GM18517 (cell line): ENCODE results near the gene PPIP5K1.

Experiments
- ATAC-seq: cut with Tn5 transposase; IDR thresholded peaks from one replicate; pipeline ENCODE4 v1.9.1; 2021; ENCODE audit warnings: mild to moderate bottlenecking, moderate library complexity; ENCODE audit not compliant: unreplicated experiment

The PPIP5K1 gene

DNA sequence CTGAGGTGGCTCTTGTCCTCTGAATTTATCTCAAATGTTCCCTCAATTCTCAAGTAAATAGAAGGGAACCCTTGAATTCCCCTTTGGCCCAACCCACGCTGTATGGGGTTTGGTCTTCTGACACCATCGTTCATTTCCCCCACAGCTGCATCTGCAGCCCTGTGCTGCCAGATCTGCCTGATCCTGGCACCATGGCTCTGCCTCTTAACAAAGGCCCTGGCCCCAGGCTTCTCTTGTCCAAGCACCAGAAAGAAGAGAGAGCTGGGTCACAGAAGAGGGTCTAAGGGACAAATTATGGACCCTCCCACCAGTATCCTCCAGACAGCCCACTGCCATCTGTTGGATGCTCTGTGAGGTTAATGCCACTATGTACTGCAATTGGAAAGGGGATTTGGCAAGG lies 70.8 kb downstream of the PPIP5K1 start:
- ATAC-seq: no peak

DNA sequence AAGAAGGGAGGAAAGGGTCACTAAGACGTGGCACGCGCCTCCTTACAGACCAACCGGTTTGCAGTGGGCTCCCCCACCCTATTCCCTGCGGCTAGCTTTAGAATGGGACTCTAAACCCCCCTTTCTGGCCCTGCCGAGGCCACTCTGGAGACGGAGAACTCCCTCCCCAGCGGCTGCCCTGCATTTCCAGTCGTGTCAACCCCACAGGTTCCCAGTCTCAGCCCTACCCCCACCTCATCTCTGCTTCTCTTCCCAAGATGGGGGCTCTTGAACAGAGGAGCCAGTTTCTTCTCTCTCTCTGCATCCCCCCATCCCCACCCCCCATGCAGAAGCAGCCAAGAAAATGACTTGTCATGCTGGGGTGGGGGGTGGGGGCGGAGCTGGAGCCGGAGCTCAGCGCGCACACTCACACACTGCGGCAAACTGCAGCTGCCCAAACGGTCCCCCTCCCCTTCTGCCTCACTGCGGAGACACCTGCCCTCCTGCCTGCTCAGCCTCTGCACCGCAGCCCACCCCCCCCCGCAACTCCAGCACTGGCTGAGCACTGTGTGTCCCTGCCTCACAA lies 71.7 kb downstream of the PPIP5K1 start:
- ATAC-seq: no peak

- ATAC-seq: no peak
Observed at GRCh38 chr15:43517354-43518196, 72.4 kb downstream of the PPIP5K1 start, which contains the start of gene MAP1A. TSS of gene MAP1A (plus strand) at chr15:43517608. CDS start at chr15:43521474, 3,866 bp downstream.

GRCh38 chr15:43516801-43517353 lies 73.1 kb downstream of the PPIP5K1 start:
- no peak for ATAC-seq

- no peak for ATAC-seq
Observed at GRCh38 chr15:43516185-43516584, 73.8 kb downstream of the PPIP5K1 start.

- ATAC-seq: no peak
Observed at GRCh38 chr15:43515741-43516140, 74.3 kb downstream of the PPIP5K1 start.

GRCh38 chr15:43514241-43515057 lies 75.6 kb downstream of the PPIP5K1 start:
- no peak for ATAC-seq

GRCh38 chr15:43513550-43513949 lies 76.5 kb downstream of the PPIP5K1 start:
- ATAC-seq: no peak

GRCh38 chr15:43511012-43511885 lies 78.8 kb downstream of the PPIP5K1 start:
- no peak for ATAC-seq

DNA sequence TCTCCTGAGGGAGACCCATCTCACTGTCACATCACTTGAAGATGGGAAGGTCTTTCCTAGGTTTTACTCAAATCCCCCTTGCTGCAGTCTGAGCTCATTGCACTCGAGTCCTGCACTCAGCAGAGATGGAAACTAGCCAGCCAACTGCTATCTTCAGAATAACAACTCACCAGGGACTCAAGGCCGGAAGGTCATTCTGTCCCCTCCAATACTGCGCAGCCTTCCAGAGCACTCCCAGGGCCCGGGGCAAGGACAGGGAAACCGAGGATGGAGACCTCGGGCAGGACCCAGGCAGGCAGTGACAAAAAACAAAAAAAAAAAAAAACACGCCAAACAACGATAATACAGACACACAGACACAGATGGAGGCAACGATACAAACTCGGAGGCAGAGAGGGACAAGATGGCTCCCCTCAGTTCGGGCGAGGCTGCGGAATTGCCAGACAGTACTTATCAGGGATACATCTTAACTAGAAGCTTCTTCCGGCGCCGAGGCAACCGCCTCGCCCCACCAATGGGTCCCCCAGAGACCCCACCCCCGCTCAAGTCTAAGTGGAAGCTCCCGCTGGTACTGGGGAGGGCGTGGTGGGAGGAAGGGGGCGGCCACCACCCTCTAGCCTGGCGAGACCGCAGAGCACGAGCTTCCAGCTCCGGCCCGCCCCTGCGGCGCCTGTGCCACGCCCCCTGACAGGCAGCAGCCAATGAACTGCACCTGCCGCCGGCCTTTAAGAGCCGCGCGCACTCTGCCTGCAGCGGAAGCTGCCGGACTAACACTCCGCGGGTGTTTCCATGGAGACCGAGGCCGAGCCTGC lies 79.6 kb downstream of the PPIP5K1 start:
- ATAC-seq: peak; percentile 91

DNA sequence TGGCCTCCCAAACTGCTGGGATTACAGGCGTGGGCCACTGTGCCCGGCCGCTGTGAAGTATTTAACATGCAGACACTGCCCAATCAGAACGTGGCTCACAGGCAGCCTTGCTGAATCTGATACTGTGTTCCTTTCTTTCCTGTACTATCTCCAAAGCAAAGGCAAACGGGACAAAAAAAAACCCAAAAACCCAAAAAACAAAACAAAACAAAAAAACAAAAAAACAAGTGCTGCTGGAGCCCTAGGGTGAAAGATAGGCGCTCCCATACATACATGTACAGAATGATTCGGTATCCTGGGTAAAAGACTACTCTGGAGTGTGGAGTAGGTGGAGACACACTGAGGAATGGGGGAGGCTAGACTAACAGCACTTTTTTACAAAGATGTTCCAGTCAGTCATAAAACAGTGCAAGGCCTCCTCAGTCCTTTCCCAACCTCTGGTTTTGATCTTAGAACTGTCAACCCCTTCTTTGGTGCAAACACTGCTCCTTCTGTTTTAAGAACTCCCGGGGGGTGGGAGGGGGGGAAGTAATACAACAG lies 80.3 kb downstream of the PPIP5K1 start:
- no peak for ATAC-seq

- ATAC-seq: no peak
Observed at GRCh38 chr15:43508991-43509659, 80.9 kb downstream of the PPIP5K1 start.

DNA sequence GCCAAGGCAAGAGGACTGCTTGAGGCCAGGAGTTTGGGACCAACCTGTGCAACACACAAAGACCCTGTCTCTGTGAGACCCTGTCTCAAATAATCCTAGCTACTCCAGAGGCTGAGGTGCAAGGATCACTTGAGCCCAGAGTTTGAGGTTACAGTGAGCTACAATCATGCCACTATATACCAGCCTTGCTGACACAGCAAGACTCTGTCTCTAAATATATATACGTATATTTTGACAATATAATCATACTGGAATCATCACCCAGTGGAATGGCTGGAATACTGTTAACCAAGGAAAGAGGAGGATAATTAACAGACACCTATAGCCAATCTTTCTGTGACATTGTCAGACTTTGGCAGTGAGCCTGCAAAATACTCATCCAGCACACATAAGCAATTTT lies 81.6 kb downstream of the PPIP5K1 start:
- ATAC-seq: no peak

GRCh38 chr15:43505738-43506137 lies 84.3 kb downstream of the PPIP5K1 start:
- ATAC-seq: no peak

GRCh38 chr15:43499635-43500034 lies 90.4 kb downstream of the PPIP5K1 start:
- no peak for ATAC-seq

DNA sequence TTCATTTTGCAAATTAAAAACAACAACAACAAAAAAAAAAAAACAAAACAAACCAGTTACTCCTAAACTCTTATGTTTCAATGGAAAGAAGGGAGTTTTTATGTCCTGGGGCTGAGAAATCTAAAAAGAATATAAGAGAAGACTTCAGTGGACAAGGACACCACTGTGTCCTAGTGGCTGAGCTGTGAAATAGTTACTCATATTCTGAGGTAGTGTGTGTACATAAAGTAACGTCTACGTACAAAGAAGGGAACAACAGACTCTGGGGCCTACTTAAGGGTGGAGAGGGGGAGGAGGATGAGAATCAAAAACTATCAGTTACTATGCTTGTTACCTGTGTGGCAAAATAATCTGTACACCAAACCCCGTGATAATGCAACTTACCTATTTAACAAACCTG lies 91.0 kb downstream of the PPIP5K1 start:
- ATAC-seq: no peak

DNA sequence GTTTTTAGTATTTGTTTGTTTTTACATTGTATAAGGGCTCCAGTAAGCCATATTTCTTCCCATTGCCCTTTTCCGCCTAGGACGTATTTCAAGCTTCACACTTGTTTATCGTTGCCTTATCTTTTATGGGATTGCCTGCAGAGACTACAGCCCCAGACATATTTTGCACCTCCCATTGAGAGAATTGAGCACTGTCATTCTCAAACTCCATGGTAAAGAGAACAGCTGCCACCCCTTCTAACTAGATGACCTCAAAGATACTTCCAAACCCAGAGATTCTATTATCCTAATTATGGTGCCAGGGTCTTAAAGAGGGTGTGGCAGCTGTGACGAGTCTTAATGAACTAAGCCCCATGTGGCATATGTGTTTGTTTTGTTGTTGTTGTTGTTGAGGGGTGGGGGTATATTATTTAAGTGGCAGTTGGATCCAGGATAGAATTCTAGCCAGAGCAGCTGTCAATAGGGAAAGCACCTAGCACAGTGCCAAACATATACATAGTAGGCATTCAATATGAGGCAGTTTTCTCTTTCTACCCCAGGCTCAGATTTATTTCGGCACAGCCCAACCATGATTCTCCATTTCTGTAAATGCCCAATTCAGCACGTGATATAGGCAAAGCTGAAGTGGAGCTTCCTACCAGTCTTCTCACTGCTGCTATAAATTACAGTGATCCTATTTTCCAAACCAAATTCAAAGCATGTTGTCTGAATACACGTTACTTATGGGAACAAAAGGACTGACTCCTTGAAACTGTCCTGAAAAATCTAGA lies 96.1 kb downstream of the PPIP5K1 start:
- no peak for ATAC-seq
